T-helper 17 cell (primary cell): Measurements from ENCODE around the gene SLC5A11. TPM values are rescaled to one million over a fixed set of nuclear protein-coding genes. Genes with fewer than 3 reads are reported as not detected.

Experiments used
- ATAC-seq: fragments of 150-1000 bp; cut with Tn5 transposase; 2 replicates; pipeline ENCODE4 v1.10.0; 2021; ENCODE audit warnings: mild to moderate bottlenecking, moderate library complexity
- DNase-seq, 3 donors: peaks; one replicate each; pipeline versions ENCODE4 v3.0.0 to v3.0.0-alpha.2; 2020 to 2021
- H3K9me3 ChIP-seq: one replicate; pipeline ENCODE4 v1.7.0; 2013; ENCODE audit warnings: low read length, mild to moderate bottlenecking; ENCODE audit not compliant: control insufficient read depth, poor library complexity, severe bottlenecking
- H3K27ac Mint-ChIP-seq: one replicate; pipeline ENCODE4 v1.8.0; 2022; ENCODE audit warnings: mild to moderate bottlenecking, moderate library complexity, mixed read lengths
- H3K27me3 Mint-ChIP-seq: one replicate; pipeline ENCODE4 v1.8.0; 2022; ENCODE audit warnings: mixed read lengths
- H3K36me3 Mint-ChIP-seq: one replicate; pipeline ENCODE4 v1.8.0; 2022; ENCODE audit warnings: low read depth, mixed read lengths
- H3K4me1 Mint-ChIP-seq: one replicate; pipeline ENCODE4 v1.8.0; 2022; ENCODE audit warnings: mild to moderate bottlenecking, mixed read lengths
- H3K4me3 Mint-ChIP-seq: one replicate; pipeline ENCODE4 v1.8.0; 2022; ENCODE audit warnings: mild to moderate bottlenecking, moderate library complexity, mixed read lengths
- total RNA-seq, 4 donors: library from RNA in 2 of 4; stranded (reverse) in 2 of 4; gene quantifications; one replicate each; pipeline ENCODE4 v1.2.3 and lab custom pipeline; 2022 to 2026

Gene SLC5A11
- total RNA-seq, 2 donors from 2014 or later = 0.60 TPM; not detected in 1

GRCh38 chr16:24953721-24954120 is 108.0 kb downstream of the SLC5A11 start:
- Mint-ChIP-seq H3K36me3 (peaks cover 17% of the 10 kb centered on the region), H3K4me1 (peaks cover 3% of the 10 kb centered on the region), H3K27ac (no peak overlapping the region), H3K4me3 (no peak overlapping the region), H3K27me3 (no peaks in the 10 kb centered on the region)
- ATAC-seq (no peak), DNase-seq (no peak)
- H3K9me3 ChIP-seq = no peaks in the 10 kb centered on the region

- ATAC-seq (no peak), DNase-seq (no peak)
- no peak overlapping the region for H3K4me3 Mint-ChIP-seq
- H3K27me3 Mint-ChIP-seq = no peaks in the 10 kb centered on the region
- H3K4me1 Mint-ChIP-seq = peaks cover 5% of the 10 kb centered on the region
- no peak overlapping the region for H3K27ac Mint-ChIP-seq
- H3K36me3 Mint-ChIP-seq = peaks cover 17% of the 10 kb centered on the region
- H3K9me3 ChIP-seq = no peaks in the 10 kb centered on the region
Measured at GRCh38 chr16:24954137-24954536, 108.4 kb downstream of the SLC5A11 start.

GRCh38 chr16:24955975-24956731 is 110.4 kb downstream of the SLC5A11 start:
- DNase-seq (no peak), ATAC-seq (no peak)
- Mint-ChIP-seq H3K27me3 (no peaks in the 10 kb centered on the region), H3K4me1 (peaks cover 5% of the 10 kb centered on the region), H3K4me3 (no peak overlapping the region), H3K36me3 (peaks cover 18% of the 10 kb centered on the region), H3K27ac (peak overlapping the region; percentile 79)
- no peaks in the 10 kb centered on the region for H3K9me3 ChIP-seq

GRCh38 chr16:24957887-24958286 is 112.1 kb downstream of the SLC5A11 start:
- H3K4me3 Mint-ChIP-seq = no peak overlapping the region
- peaks cover 24% of the 10 kb centered on the region for H3K36me3 Mint-ChIP-seq
- no peak for ATAC-seq

More at GRCh38 chr16:24957887-24958286, 112.1 kb downstream of the SLC5A11 start:
- peak overlapping the region; percentile 79 for H3K27ac Mint-ChIP-seq
- no peaks in the 10 kb centered on the region for H3K9me3 ChIP-seq
- H3K4me1 Mint-ChIP-seq = peaks cover 5% of the 10 kb centered on the region
- no peaks in the 10 kb centered on the region for H3K27me3 Mint-ChIP-seq
- no peak for DNase-seq

Other genes with a start within 250 kb of the SLC5A11 start
- gene TNRC6A, start 116.3 kb upstream of the SLC5A11 start, total RNA-seq = 10 to 100 TPM; 71.5 to 72.1 TPM
- 10 to 100 TPM; 72.3 to 72.7 TPM for gene ARHGAP17, start 169.4 kb downstream of the SLC5A11 start, total RNA-seq